Camera-type eye (tissue), 1 donor: ENCODE results near the gene OR51B2. TPM values are rescaled to one million over a fixed set of nuclear protein-coding genes. Genes with fewer than 3 reads are reported as not detected.

Experiments used
- total RNA-seq: library from RNA; depleted of rRNA; stranded (reverse); fragments of >200 nt; gene quantifications from one replicate; pipeline ENCODE4 v1.2.3, GENCODE V29; 2014

OR51B2 gene, protein sequence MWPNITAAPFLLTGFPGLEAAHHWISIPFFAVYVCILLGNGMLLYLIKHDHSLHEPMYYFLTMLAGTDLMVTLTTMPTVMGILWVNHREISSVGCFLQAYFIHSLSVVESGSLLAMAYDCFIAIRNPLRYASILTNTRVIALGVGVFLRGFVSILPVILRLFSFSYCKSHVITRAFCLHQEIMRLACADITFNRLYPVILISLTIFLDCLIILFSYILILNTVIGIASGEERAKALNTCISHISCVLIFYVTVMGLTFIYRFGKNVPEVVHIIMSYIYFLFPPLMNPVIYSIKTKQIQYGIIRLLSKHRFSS
- 0.44 TPM for total RNA-seq

DNA sequence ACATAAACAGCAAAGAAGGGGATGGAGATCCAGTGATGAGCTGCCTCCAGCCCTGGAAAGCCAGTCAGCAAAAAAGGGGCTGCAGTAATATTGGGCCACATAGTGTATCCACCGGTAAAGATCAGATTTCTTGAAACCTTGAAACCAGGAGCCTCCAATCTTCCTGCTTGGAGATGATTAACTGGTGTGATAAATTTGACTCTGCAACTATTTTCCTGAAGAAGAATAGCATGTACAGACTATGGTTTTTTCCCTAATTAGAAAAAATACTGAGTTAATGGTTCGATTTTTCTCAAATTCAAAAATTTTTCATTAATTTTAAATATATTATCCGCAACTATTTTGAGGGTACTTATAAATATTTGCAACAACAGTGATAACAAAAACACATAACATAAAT, at the start of gene OR51B2:
TSS of gene OR51B2 (minus strand) at position 101 of the 400 bp plus-strand sequence. CDS start at position 101, 0 bp downstream.

DNA sequence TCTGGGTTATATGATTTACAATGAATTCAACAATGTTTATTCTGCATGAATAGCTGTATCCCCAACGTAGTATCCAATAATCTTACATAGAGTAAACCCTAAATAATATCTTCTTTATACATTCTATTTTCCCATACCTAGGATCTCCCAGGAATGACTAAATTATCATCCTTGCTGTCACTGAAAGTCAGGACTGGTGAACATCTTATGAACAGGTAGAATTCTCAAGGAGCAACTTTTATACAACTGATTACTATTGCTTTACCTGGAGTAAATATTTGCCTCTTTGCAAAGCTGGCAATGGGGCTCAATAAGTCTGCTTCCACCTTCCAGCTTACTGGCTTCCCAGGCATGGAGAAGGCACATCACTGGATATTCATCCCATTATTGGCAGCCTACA, 27.1 kb upstream of the OR51B2 start, which contains the start of gene OR51B6:
TSS of gene OR51B6 (plus strand) at position 301 of the 400 bp plus-strand sequence. CDS start at position 301, 0 bp downstream.

DNA sequence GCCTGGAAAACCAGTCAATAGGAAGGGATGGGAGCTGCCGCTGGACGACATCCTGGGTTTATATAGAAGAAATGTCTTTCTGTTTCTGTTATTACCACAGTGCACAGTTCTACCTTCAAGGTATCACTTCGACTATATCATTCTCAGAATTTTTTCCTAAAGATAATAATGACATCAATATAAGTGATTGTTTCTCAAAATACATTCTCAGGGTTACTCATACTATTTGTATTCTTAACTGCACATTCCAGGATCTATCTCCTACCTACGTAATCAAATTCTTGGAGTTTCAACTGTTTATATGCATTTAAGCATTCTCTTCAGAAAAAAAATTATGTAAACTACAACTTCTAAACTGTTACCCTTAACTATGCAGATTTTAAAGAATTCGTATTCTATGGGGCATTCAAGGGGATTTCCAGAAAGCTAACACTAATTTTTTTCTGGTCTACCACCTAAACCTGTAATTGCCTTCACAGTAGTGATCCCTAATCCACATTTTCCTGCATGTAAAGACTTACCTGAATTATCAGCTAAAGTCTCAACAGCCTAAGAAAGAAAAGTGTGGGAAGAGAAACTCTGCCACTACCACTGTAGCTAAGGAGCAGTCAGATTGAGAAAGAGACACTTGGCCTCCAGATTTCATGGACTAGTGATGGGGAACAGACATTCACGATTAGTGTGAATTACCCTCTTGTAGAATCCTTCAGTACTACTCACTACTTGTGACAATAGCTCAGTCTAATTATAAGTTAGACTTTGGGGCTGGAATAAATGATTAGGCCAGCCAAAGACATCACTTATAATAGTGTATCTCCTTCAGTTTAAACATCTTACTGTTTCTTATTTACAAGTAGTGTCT, 19.6 kb upstream of the OR51B2 start, which contains the start of gene OR51B5:
TSS of gene OR51B5 (minus strand) at position 51 of the 862 bp plus-strand sequence. CDS start at position 51, 0 bp downstream.

DNA sequence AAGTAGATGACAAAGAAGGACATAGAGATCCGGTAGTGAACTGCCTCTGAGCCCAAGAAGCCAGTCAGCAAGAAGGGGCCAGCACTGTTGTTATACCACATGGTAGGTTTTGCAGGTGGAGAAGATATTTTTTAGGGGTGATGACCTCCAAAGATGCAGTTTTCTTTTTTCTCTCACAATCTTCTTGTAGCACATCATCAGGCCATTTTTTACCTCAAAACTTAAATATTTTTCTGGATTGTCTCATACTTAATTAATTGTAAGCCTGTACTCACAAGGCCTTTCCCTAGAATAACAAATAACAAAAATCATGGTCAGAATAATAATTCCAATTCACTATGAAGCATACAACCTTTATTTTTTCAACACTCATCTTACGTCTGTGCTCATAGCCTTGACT, 22.3 kb downstream of the OR51B2 start, which contains the start of gene OR51B4:
TSS of gene OR51B4 (minus strand) at position 101 of the 400 bp plus-strand sequence. CDS start at position 101, 0 bp downstream.

Other genes with a start within 250 kb of the OR51B2 start
- not detected for gene OR52A5, start 185.9 kb downstream of the OR51B2 start, total RNA-seq
- not detected for gene OR52A1, start 169.5 kb downstream of the OR51B2 start, total RNA-seq
- not detected for gene OR51V1, start 123.6 kb downstream of the OR51B2 start, total RNA-seq
- 165 TPM for gene HBB, start 97.2 kb downstream of the OR51B2 start, total RNA-seq
- not detected for gene HBD, start 89.8 kb downstream of the OR51B2 start, total RNA-seq
- 6.3 TPM for gene HBG1, start 74.4 kb downstream of the OR51B2 start, total RNA-seq
- 1,428 TPM for gene HBG2, start 69.5 kb downstream of the OR51B2 start, total RNA-seq
- 1.5 TPM for gene HBE1, start 54.4 kb downstream of the OR51B2 start, total RNA-seq
- not detected for gene OR51B4, start 22.4 kb downstream of the OR51B2 start, total RNA-seq
- 0.99 TPM for gene OR51B5, start 19.2 kb upstream of the OR51B2 start, total RNA-seq
- not detected for gene OR51B6, start 27.2 kb upstream of the OR51B2 start, total RNA-seq
- gene OR51M1, start 59.5 kb upstream of the OR51B2 start, total RNA-seq, result not detected
- gene OR51Q1, start 97.8 kb upstream of the OR51B2 start, total RNA-seq, result not detected
- gene OR51I1, start 117.2 kb upstream of the OR51B2 start, total RNA-seq, result not detected
- not detected for gene OR51I2, start 125.0 kb upstream of the OR51B2 start, total RNA-seq
- gene OR52D1, start 164.4 kb upstream of the OR51B2 start, total RNA-seq, result not detected
- gene UBQLN3, start 185.7 kb upstream of the OR51B2 start, total RNA-seq, result 0.88 TPM
- gene UBQLNL, start 192.4 kb upstream of the OR51B2 start, total RNA-seq, result 1.2 TPM
- gene OR52H1, start 224.2 kb upstream of the OR51B2 start, total RNA-seq, result 0.66 TPM